Nephron (organoid): Measurements from ENCODE around the gene RTBDN.
A peak's percentile ranks its signal among the peaks of the same experiment; 100 is the strongest.

Experiments used
- H3K27ac Mint-ChIP-seq, 3 experiments: 2 replicates each; pipeline ENCODE4 v1.8.0; 2020; ENCODE audit warnings: mixed read lengths in 3 of 3, mild to moderate bottlenecking in 2 of 3, moderate library complexity in 1 of 3
- H3K27me3 Mint-ChIP-seq: 2 replicates; pipeline ENCODE4 v1.8.0; 2021; ENCODE audit warnings: low read depth, mild to moderate bottlenecking, moderate library complexity, mixed read lengths
- H3K36me3 Mint-ChIP-seq: 2 replicates; pipeline ENCODE4 v1.8.0; 2020; ENCODE audit warnings: low read depth, mixed read lengths
- H3K4me1 Mint-ChIP-seq: 2 replicates; pipeline ENCODE4 v1.8.0; 2020; ENCODE audit warnings: mixed read lengths
- H3K4me3 Mint-ChIP-seq, 3 experiments: 2 replicates each; pipeline ENCODE4 v1.8.0; 2020; ENCODE audit warnings: mild to moderate bottlenecking in 3 of 3, mixed read lengths in 3 of 3, moderate library complexity in 2 of 3
- H3K9me3 Mint-ChIP-seq: 2 replicates; pipeline ENCODE4 v1.8.0; 2020; ENCODE audit warnings: mixed read lengths
- TF ChIP-seq, protein P1 (sequence below), 3 experiments: fragments of 200-600 bp; sonication (generic); IDR thresholded peaks; one replicate each; pipeline ENCODE4 v1.5.0; 2021; ENCODE audit warnings: antibody characterized with exemption in 3 of 3; ENCODE audit not compliant: unreplicated experiment in 3 of 3

The RTBDN gene

DNA sequence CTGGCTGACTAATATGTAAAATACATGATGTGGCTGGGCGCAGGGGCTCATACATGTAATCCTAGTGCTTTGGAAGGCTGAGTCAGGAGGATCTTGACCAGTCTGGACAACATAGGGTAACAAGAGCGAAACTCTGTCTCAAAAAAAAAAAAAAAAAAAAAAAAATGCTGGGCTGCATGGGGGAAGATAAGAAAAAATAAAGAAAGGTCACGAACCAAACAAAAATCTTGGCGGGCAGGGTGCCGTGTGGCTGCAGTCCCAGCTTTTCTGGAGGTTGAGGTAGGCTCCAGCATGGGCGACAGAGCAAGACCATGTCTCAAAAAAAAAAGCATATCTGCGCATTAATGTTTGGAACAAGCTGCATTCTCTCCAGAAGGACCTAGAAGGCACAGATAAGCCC, 19.3 kb downstream of the RTBDN start:
- no peaks in the 10 kb centered on the region for H3K9me3 Mint-ChIP-seq
- H3K27ac Mint-ChIP-seq: no peak overlapping the region
- peaks cover 3% of the 10 kb centered on the region for H3K27me3 Mint-ChIP-seq
- peaks cover 15% of the 10 kb centered on the region for H3K36me3 Mint-ChIP-seq
- no peaks in the 10 kb centered on the region for H3K4me1 Mint-ChIP-seq
- TF ChIP-seq, protein P1, sequence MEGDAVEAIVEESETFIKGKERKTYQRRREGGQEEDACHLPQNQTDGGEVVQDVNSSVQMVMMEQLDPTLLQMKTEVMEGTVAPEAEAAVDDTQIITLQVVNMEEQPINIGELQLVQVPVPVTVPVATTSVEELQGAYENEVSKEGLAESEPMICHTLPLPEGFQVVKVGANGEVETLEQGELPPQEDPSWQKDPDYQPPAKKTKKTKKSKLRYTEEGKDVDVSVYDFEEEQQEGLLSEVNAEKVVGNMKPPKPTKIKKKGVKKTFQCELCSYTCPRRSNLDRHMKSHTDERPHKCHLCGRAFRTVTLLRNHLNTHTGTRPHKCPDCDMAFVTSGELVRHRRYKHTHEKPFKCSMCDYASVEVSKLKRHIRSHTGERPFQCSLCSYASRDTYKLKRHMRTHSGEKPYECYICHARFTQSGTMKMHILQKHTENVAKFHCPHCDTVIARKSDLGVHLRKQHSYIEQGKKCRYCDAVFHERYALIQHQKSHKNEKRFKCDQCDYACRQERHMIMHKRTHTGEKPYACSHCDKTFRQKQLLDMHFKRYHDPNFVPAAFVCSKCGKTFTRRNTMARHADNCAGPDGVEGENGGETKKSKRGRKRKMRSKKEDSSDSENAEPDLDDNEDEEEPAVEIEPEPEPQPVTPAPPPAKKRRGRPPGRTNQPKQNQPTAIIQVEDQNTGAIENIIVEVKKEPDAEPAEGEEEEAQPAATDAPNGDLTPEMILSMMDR (IDR thresholded peaks at IDR 0.05; ENCODE audit: unreplicated experiment in 3 of 3): no peak
- no peak overlapping the region for H3K4me3 Mint-ChIP-seq

DNA sequence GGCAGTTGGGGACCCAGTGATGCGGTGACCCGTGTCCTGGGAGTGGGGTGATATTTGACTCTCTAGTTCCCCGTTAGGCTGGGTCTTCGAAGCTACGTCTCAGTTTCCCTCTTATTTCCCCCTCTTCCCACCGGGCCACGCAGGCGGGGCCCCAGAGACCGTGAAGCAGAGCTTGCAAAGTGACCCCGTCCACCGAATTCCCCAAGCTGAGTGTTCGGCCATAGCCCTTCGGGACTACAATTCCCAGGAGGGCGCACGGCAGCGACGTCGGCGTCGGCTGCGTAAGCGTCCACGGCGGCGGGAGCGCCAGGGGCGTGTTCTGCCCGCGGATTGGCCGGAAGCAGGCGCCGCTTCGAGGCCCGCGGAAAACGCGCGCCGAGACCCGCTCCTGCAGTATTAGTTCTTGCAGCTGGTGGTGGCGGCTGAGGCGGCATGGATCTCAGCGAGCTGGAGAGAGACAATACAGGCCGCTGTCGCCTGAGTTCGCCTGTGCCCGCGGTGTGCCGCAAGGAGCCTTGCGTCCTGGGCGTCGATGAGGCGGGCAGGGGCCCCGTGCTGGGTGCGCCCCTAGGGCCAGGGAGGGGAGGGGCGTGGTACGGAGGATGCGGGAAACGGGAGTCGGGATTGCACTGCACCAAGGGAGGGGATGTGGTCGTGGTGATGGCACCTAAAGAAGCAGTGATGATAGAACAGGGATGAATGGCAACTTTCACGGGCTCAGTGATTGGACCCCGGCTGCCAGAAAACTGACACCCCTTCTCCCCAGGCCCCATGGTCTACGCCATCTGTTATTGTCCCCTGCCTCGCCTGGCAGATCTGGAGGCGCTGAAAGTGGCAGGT, 27.9 kb downstream of the RTBDN start, which contains the start of gene RNASEH2A:
TSS of gene RNASEH2A (plus strand) at position 343 of the 840 bp plus-strand sequence. CDS start at position 433, 90 bp downstream.
- Mint-ChIP-seq H3K4me1 (peaks cover 17% of the 10 kb centered on the region), H3K27ac (peak within 1 kb of the TSS; percentile 88 to 98 (median 89)), H3K27me3 (no peaks in the 10 kb centered on the region), H3K36me3 (peaks cover 4% of the 10 kb centered on the region), H3K4me3 (peak within 1 kb of the TSS; percentile 91 to 95 (median 94)), H3K9me3 (no peaks in the 10 kb centered on the region)
- TF ChIP-seq, protein P1 (IDR thresholded peaks at IDR 0.05; ENCODE audit: unreplicated experiment in 3 of 3): peak in 1 of 3 experiments; percentile 8

DNA sequence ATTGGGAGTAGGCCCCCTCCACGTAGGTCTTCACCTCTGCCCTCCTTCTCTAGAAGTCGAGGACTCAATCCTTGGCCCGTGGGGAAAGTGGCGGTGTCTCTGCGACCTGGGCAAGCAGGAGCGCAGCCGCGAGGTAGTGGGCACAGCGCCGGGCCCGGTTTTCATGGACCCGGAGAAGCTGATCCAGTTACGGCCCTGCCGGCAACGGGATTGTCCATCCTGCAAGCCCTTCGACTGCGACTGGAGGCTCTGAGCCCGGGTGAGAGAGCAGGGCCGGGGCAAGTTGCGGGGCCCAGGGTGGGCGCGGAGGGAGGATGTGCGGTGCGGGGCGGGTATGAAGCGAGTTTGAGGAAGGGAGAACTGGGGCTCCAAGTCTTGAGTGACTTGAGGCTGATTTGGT, 30.3 kb downstream of the RTBDN start:
- H3K27me3 Mint-ChIP-seq: no peaks in the 10 kb centered on the region
- H3K36me3 Mint-ChIP-seq: peaks cover 5% of the 10 kb centered on the region
- H3K4me3 Mint-ChIP-seq: peak overlapping the region in 2 of 3 experiments; percentile 29 to 53
- TF ChIP-seq, protein P1 (IDR thresholded peaks at IDR 0.05; ENCODE audit: unreplicated experiment in 3 of 3): no peak
- peaks cover 24% of the 10 kb centered on the region for H3K4me1 Mint-ChIP-seq
- no peaks in the 10 kb centered on the region for H3K9me3 Mint-ChIP-seq
- H3K27ac Mint-ChIP-seq: no peak overlapping the region

DNA sequence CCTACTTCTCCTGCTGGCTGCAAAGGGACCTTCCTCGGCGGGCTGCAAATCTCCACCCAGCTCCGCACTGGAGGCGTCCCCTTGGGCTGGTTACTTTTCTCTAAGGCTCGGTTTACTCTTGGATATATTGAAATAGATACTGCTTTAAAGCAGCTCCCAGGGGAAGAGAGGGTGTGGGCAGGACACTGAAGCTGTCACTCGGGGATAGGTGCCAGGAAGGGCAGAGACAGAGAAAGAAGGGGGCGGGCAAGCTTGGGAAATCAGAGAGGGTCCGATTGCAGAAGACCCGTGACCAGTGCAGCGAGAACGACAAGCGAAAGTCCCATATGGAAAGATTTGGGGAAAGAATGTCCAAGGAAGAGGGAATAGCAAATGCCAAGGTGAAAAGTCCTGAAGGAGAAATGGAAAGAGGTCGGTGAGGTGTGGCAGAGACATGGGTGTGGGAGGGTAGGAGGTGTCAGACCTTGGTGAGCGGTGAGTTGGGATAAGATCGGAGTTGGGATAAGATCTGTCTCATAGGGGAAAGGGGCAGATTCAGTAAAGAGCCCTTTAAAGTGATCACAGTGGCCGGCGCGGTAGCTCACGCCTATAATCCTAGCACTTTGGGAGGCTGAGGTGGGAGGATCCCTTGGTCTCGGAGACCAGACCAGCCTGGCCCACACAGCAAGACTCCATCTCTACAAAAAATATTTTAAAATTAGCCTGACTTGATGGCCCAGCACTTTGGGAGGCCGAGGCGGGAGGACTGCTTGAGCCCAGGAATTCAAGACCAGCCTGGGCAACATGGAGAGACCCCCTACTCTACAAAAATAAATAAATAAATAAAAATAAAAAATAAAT, 31.9 kb downstream of the RTBDN start:
- no peaks in the 10 kb centered on the region for H3K9me3 Mint-ChIP-seq
- TF ChIP-seq, protein P1 (IDR thresholded peaks at IDR 0.05; ENCODE audit: unreplicated experiment in 3 of 3): no peak
- peaks cover 5% of the 10 kb centered on the region for H3K36me3 Mint-ChIP-seq
- H3K27me3 Mint-ChIP-seq: no peaks in the 10 kb centered on the region
- H3K4me1 Mint-ChIP-seq: peaks cover 24% of the 10 kb centered on the region
- H3K4me3 Mint-ChIP-seq: peak overlapping the region; percentile 78 to 92 (median 89)
- H3K27ac Mint-ChIP-seq: peak overlapping the region in 2 of 3 experiments; percentile 53 to 63

DNA sequence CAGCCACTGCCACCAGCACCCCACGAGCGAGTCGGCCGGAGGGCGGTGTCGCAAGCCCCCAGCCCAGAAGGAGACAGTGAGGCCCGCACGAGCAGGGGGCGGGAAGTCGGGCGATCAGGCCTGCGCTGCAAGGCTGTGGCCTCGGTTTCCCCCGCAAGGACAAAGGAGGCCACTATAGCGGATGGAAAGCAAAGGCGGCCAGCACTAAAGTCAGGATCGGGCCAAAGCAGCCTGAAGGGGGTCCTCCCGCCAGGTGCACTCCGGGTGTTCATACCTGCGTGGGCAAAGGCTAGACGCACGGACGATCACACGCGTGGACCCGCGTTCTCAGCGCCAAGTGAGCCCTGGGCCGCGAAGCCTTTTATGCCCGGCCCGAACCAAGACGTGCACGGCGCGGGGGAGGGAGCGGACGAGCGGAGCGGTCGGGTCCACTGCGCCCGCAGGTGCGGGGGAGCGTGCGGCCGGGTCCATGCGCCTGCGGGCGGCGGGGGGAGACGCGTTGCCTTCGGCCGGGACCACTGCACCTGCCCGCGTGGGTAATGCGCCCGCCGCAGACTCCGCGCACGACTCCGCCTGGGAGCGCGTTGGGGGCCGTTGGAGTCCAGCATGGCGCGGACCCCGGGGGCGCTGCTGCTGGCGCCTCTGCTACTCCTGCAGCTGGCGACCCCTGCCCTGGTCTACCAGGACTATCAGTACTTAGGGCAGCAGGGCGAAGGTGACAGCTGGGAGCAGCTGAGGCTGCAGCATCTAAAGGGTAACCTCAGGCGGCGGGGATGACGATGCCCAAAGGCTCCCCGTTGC, 32.7 kb downstream of the RTBDN start, which contains the start of the genes PRDX2 and THSD8:
TSS of gene PRDX2 (minus strand) at position 335 of the 801 bp plus-strand sequence. CDS start 539 bp downstream, outside the sequence.
TSS of gene THSD8 (plus strand) at position 604 of the 801 bp plus-strand sequence. CDS start at position 607, 3 bp downstream.
- Mint-ChIP-seq H3K27ac (peak within 1 kb of the TSS; percentile 35 to 72 (median 68)), H3K9me3 (no peaks in the 10 kb centered on the region), H3K4me1 (peaks cover 22% of the 10 kb centered on the region), H3K36me3 (peaks cover 9% of the 10 kb centered on the region), H3K27me3 (no peaks in the 10 kb centered on the region), H3K4me3 (peak within 1 kb of the TSS; percentile 78 to 92 (median 89))
- TF ChIP-seq, protein P1 (IDR thresholded peaks at IDR 0.05; ENCODE audit: unreplicated experiment in 3 of 3): no peak
